MCF 10A (cell line): ENCODE data around the gene OXSR1. TPM values are rescaled to one million over a fixed set of nuclear protein-coding genes. Genes with fewer than 3 reads are reported as not detected.

Experiments used
- BruUV-seq: library from RNA; stranded (reverse); fragments of 400-500 nt; replicated peaks from 2 replicates; lab custom pipeline; 2021; lab: Mats Ljungman, UMichigan
- CTCF ChIA-PET: fragments of 300-600 bp; sonication (Branson Sonifier 250); formaldehyde crosslinking; extraction: SDS; loops from one replicate; lab custom pipeline; 2021; ENCODE audit warnings: antibody characterized with exemption, inconsistent platforms; lab: Yijun Ruan, JAX
- POLR2A ChIA-PET: fragments of 300-600, 350-650 bp; sonication (Branson Sonifier 250); formaldehyde crosslinking; extraction: SDS; loops from one replicate; lab custom pipeline; 2020; ENCODE audit warnings: antibody characterized with exemption, inconsistent platforms; lab: Yijun Ruan, JAX
- DNase-seq: peaks from one replicate; pipeline ENCODE4 v3.0.0-alpha.2; 2018; ENCODE audit not compliant: unreplicated experiment
- H3K27ac Mint-ChIP-seq: one replicate; pipeline ENCODE4 v1.8.0; 2022; ENCODE audit warnings: mild to moderate bottlenecking, low read depth, mixed read lengths; ENCODE audit not compliant: unreplicated experiment
- H3K27me3 Mint-ChIP-seq: one replicate; pipeline ENCODE4 v1.8.0; 2022; ENCODE audit warnings: mixed read lengths; ENCODE audit not compliant: insufficient read depth, unreplicated experiment
- H3K36me3 Mint-ChIP-seq: one replicate; pipeline ENCODE4 v1.8.0; 2022; ENCODE audit warnings: mild to moderate bottlenecking, moderate library complexity, mixed read lengths; ENCODE audit not compliant: insufficient read depth, unreplicated experiment
- H3K4me1 Mint-ChIP-seq: one replicate; pipeline ENCODE4 v1.8.0; 2022; ENCODE audit warnings: mixed read lengths; ENCODE audit not compliant: insufficient read depth, unreplicated experiment
- H3K4me3 Mint-ChIP-seq: one replicate; pipeline ENCODE4 v1.8.0; 2022; ENCODE audit warnings: mild to moderate bottlenecking, moderate library complexity, mixed read lengths; ENCODE audit not compliant: unreplicated experiment
- H3K9me3 Mint-ChIP-seq: one replicate; pipeline ENCODE4 v1.8.0; 2022; ENCODE audit warnings: mixed read lengths; ENCODE audit not compliant: unreplicated experiment
- CTCF ChIP-seq: fragments of 200-600 bp; IDR thresholded peaks from one replicate; pipeline ENCODE4 v1.8.0; 2022; ENCODE audit warnings: antibody characterized with exemption, mild to moderate bottlenecking; ENCODE audit not compliant: unreplicated experiment
- intact Hi-C: fragments of 100-400 bp; cut with micrococcal nuclease; formaldehyde crosslinking; loops from 2 replicates; pipeline ENCODE4 v1.14.1; 2022
- total RNA-seq: library from RNA; stranded (reverse); gene quantifications from 2 replicates; pipeline ENCODE4 v1.2.3, GENCODE V29; 2022

Gene OXSR1
- total RNA-seq, 1 experiment from 2014 or later = 75.5 TPM

GRCh38 chr3:38221005-38221404, 55.7 kb downstream of the OXSR1 start:
- CTCF ChIA-PET = interaction anchor here (0.6 to 1.4 kb wide), 4 partner anchors 10 to 969 kb away, joined by 3 to 7 read pairs (median 4); partner anchors contain the start of gene XYLB
- Mint-ChIP-seq H3K4me1 (peaks cover 6% of the 10 kb centered on the region), H3K27me3 (no peaks in the 10 kb centered on the region), H3K9me3 (no peaks in the 10 kb centered on the region), H3K4me3 (no peak overlapping the region), H3K27ac (peak overlapping the region; percentile 31), H3K36me3 (peaks cover 73% of the 10 kb centered on the region)
- DNase-seq = no peak
- BruUV-seq = no TSS peak
- POLR2A ChIA-PET = interaction anchor here (0.9 to 1.3 kb wide), 2 partner anchors 33 to 84 kb away, joined by 3 to 4 read pairs; partner anchors contain the start of gene ACAA1
- intact Hi-C loops = no loop called here
- TF ChIP-seq CTCF = no peak

DNA sequence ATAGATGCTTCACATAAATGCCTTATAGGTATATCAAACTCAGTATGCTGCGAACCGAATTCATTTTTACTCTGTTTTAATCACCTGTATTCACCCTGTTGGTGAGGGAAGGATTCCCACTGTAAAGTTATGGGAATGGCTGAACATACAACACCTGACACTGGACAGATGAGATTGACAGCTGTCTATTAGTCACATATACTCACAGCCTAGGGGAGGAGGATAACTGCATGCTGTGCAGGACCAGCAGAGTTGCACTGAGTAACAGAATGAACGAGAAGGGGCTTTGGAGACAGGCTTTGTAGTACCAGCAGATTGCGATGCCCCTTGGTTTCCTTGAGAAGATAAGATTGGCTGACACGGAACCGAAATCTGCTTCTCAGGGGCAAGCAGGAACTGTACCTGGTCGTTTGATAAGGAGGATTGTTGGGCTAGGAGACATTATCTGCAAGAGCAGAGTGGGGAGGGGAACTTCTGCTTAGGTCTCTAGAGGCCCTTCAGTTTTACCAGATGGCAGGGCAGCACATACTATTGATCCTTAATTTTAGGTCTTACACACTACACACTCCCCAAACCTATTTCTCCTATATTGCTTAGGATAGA, 56.8 kb downstream of the OXSR1 start:
- no peaks in the 10 kb centered on the region for H3K27me3 Mint-ChIP-seq
- no TSS peak for BruUV-seq
- H3K4me3 Mint-ChIP-seq = no peak overlapping the region
- no peaks in the 10 kb centered on the region for H3K9me3 Mint-ChIP-seq
- ChIA-PET CTCF (interaction anchor here (1.4 kb wide), 1 partner anchor 300 kb away, joined by 4 read pairs; no protein-coding TSS in a partner anchor), POLR2A (interaction anchor here (0.7 to 1.3 kb wide), 2 partner anchors 10 to 34 kb away, joined by 4 read pairs; no protein-coding TSS in a partner anchor)
- H3K27ac Mint-ChIP-seq = peak overlapping the region; percentile 25
- H3K36me3 Mint-ChIP-seq = peaks cover 64% of the 10 kb centered on the region
- DNase-seq = no peak
- H3K4me1 Mint-ChIP-seq = peaks cover 12% of the 10 kb centered on the region
- intact Hi-C loops = no loop called here
- TF ChIP-seq CTCF = no peak

- ChIA-PET CTCF (no interaction called here), POLR2A (interaction anchor here (1.5 kb wide), 1 partner anchor 59 kb away, joined by 9 read pairs; the partner anchor contains the start of gene OXSR1)
- Mint-ChIP-seq H3K4me3 (no peak overlapping the region), H3K9me3 (no peaks in the 10 kb centered on the region), H3K4me1 (peaks cover 25% of the 10 kb centered on the region), H3K36me3 (peaks cover 44% of the 10 kb centered on the region), H3K27ac (no peak overlapping the region), H3K27me3 (no peaks in the 10 kb centered on the region)
- BruUV-seq = no TSS peak
- no peak for TF ChIP-seq CTCF
- DNase-seq = no peak
- intact Hi-C loops = no loop called here
Observed at GRCh38 chr3:38224357-38224756, 59.0 kb downstream of the OXSR1 start.

DNA sequence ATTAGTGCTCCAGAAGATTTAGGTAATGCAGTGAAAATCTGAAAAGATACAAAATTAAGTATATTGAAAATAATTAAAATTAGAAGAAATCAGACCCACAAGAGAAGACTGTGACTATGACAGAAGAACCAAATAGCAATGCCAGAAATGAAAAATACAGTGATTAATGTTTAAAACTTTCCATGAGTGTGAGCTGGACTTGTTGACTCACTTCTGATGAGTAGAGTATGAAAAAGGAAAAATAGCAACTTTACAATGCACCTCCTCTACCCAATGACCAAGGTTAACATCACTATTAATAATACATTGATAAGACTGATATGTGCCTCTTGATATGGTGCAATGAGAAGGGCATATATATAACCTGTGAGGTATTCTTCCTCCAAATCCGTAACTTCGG, 60.9 kb downstream of the OXSR1 start:
- H3K36me3 Mint-ChIP-seq = peaks cover 41% of the 10 kb centered on the region
- ChIA-PET CTCF (interaction anchor here (0.6 to 1.2 kb wide), 2 partner anchors 10 to 63 kb away, joined by 3 read pairs; no protein-coding TSS in a partner anchor), POLR2A (interaction anchor here (0.5 to 4.1 kb wide), 7 partner anchors 10 to 347 kb away, joined by 3 to 25 read pairs (median 4); partner anchors contain the start of genes ACAA1 and OXSR1)
- H3K4me1 Mint-ChIP-seq = peaks cover 20% of the 10 kb centered on the region
- no peaks in the 10 kb centered on the region for H3K27me3 Mint-ChIP-seq
- no peak for DNase-seq
- BruUV-seq = TSS peak; percentile 6
- H3K27ac Mint-ChIP-seq = peak overlapping the region; percentile 8
- H3K4me3 Mint-ChIP-seq = no peak overlapping the region
- TF ChIP-seq CTCF = no peak
- H3K9me3 Mint-ChIP-seq = no peaks in the 10 kb centered on the region
- intact Hi-C loops = loop anchor here (5.0 kb wide), 1 partner anchor 89 kb away; the partner anchor contains the start of genes ACAA1 and MYD88
